Fibroblast of lung (primary cell): Measurements from ENCODE around the gene TLE2. TPM values are rescaled to one million over a fixed set of nuclear protein-coding genes. Genes with fewer than 3 reads are reported as not detected.

Experiments used
- DNase-seq, 2 donors: peaks; one replicate each; pipeline versions ENCODE4 v3.0.0 to v3.0.0-alpha.2; 2010; ENCODE audit warnings: low read depth in 2 of 2
- H2AFZ ChIP-seq: 2 replicates; pipeline ENCODE4 v1.5.1; 2012; ENCODE audit warnings: low read length, control low read depth, inconsistent platforms
- H3K27ac ChIP-seq: 2 replicates; pipeline ENCODE4 v1.5.1; 2011; ENCODE audit warnings: low read length, control low read depth; ENCODE audit not compliant: insufficient read depth
- H3K27me3 ChIP-seq: 2 replicates; pipeline ENCODE4 v1.5.1; 2011; ENCODE audit warnings: mild to moderate bottlenecking, low read length; ENCODE audit not compliant: control insufficient read depth, insufficient read depth
- H3K36me3 ChIP-seq: 2 replicates; pipeline ENCODE4 v1.5.1; 2011; ENCODE audit warnings: low read length; ENCODE audit not compliant: control insufficient read depth, insufficient read depth
- H3K4me1 ChIP-seq: 2 replicates; pipeline ENCODE4 v1.5.1; 2011; ENCODE audit warnings: low read length; ENCODE audit not compliant: control insufficient read depth, insufficient read depth; ENCODE audit errors: extremely low read depth
- H3K4me2 ChIP-seq: 2 replicates; pipeline ENCODE4 v1.5.1; 2011; ENCODE audit warnings: low read length, control low read depth; ENCODE audit not compliant: insufficient read depth; ENCODE audit errors: extremely low read depth
- H3K4me3 ChIP-seq, 4 experiments: fragments of 200-600 bp in 1 of 4; sonication (generic) in 1 of 4; replicated peaks in 1 of 4; 2 replicates each; pipeline ENCODE4 v1.5.1; 2011 to 2016; ENCODE audit warnings: low read length in 4 of 4, low read depth in 3 of 4, mild to moderate bottlenecking in 3 of 4, control low read depth in 2 of 4, inconsistent platforms in 1 of 4, mixed read lengths in 1 of 4; ENCODE audit not compliant: insufficient read depth in 1 of 4; ENCODE audit errors: control extremely low read depth in 1 of 4
- H3K79me2 ChIP-seq: 2 replicates; pipeline ENCODE4 v1.5.1; 2012; ENCODE audit warnings: mild to moderate bottlenecking, low read length, inconsistent platforms; ENCODE audit not compliant: control insufficient read depth, insufficient read depth
- H3K9ac ChIP-seq: 2 replicates; pipeline ENCODE4 v1.5.1; 2011; ENCODE audit warnings: mild to moderate bottlenecking, low read length, control low read depth; ENCODE audit not compliant: insufficient read depth
- H3K9me3 ChIP-seq: 2 replicates; pipeline ENCODE4 v1.5.1; 2012; ENCODE audit warnings: low read depth, low read length; ENCODE audit not compliant: control insufficient read depth, insufficient read depth
- H4K20me1 ChIP-seq: 2 replicates; pipeline ENCODE4 v1.5.1; 2011; ENCODE audit warnings: low read length; ENCODE audit not compliant: control insufficient read depth, insufficient read depth; ENCODE audit errors: extremely low read depth
- EZH2 ChIP-seq: IDR thresholded peaks from 2 replicates; pipeline ENCODE4 v1.5.1; 2012; ENCODE audit warnings: low read length, control low read depth, mild to moderate bottlenecking; ENCODE audit errors: missing control alignments
- polyA plus RNA-seq, 2 donors: library from polyadenylated mRNA; depleted of rRNA in 1 of 2; stranded (reverse) in 1 of 2; unstranded in 1 of 2; fragments of >200 nt; gene quantifications; 2 replicates each; pipeline ENCODE4 v1.2.1, GENCODE V29; 2011 to 2012; ENCODE audit warnings: missing spikeins in 1 of 2
- total RNA-seq: library from RNA; depleted of rRNA; stranded (reverse); fragments of >200 nt; gene quantifications from 2 replicates; pipeline ENCODE4 v1.2.1, GENCODE V29; 2014
- TF ChIP-seq, protein P1 (sequence below), 2 donors: IDR thresholded peaks in 1 of 2; conservative IDR thresholded peaks in 1 of 2; 1 replicate in 1 of 2; 2 replicates in 1 of 2; pipeline ENCODE4 v1.5.1; 2011 to 2012; ENCODE audit warnings: low read length in 2 of 2, control low read depth in 1 of 2, inconsistent platforms in 1 of 2, low read depth in 1 of 2, mild to moderate bottlenecking in 1 of 2

Gene TLE2
- total and polyA plus RNA-seq, 2 donors (not counting 1 experiment from before 2014, with no cell fraction given) = 1.8 to 3.8 TPM

DNA sequence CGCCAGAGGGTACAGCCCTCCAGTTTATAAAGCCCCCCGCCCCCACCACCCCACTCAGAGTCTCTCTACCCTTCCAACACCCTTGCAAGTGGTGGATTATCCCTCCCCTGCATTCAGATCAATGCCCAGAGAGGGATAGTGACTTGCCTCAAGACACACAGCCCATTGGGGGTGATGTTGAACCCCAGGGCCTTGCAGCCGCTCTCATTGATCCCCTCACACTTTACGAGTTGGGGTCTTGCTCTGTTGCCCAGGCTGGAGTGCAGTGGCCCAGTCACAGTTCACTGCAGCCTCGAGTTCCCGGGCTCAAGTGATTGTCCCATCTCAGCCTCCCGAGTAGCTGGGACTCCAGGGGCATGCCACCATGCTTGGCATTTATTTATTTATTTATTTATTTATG is 11.2 kb downstream of the TLE2 start:
- Histone ChIP-seq H3K27me3 (no peaks in the 10 kb centered on the region), H4K20me1 (no peaks in the 10 kb centered on the region), H3K27ac (no peak overlapping the region), H3K4me2 (no peak overlapping the region), H3K79me2 (no peaks in the 10 kb centered on the region), H3K36me3 (no peaks in the 10 kb centered on the region), H3K4me3 (no peak overlapping the region), H3K4me1 (no peaks in the 10 kb centered on the region), H2AFZ (no peak overlapping the region), H3K9me3 (no peaks in the 10 kb centered on the region), H3K9ac (no peak overlapping the region)
- DNase-seq = no peak
- TF ChIP-seq, protein P1, sequence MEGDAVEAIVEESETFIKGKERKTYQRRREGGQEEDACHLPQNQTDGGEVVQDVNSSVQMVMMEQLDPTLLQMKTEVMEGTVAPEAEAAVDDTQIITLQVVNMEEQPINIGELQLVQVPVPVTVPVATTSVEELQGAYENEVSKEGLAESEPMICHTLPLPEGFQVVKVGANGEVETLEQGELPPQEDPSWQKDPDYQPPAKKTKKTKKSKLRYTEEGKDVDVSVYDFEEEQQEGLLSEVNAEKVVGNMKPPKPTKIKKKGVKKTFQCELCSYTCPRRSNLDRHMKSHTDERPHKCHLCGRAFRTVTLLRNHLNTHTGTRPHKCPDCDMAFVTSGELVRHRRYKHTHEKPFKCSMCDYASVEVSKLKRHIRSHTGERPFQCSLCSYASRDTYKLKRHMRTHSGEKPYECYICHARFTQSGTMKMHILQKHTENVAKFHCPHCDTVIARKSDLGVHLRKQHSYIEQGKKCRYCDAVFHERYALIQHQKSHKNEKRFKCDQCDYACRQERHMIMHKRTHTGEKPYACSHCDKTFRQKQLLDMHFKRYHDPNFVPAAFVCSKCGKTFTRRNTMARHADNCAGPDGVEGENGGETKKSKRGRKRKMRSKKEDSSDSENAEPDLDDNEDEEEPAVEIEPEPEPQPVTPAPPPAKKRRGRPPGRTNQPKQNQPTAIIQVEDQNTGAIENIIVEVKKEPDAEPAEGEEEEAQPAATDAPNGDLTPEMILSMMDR (conservative IDR thresholded peaks at IDR 0.05 in 1 of 2, IDR thresholded peaks at IDR 0.05 in 1 of 2; ENCODE audit: low read depth in 1 of 2, low read length in 2 of 2) = no peak
- no peak for TF ChIP-seq EZH2

DNA sequence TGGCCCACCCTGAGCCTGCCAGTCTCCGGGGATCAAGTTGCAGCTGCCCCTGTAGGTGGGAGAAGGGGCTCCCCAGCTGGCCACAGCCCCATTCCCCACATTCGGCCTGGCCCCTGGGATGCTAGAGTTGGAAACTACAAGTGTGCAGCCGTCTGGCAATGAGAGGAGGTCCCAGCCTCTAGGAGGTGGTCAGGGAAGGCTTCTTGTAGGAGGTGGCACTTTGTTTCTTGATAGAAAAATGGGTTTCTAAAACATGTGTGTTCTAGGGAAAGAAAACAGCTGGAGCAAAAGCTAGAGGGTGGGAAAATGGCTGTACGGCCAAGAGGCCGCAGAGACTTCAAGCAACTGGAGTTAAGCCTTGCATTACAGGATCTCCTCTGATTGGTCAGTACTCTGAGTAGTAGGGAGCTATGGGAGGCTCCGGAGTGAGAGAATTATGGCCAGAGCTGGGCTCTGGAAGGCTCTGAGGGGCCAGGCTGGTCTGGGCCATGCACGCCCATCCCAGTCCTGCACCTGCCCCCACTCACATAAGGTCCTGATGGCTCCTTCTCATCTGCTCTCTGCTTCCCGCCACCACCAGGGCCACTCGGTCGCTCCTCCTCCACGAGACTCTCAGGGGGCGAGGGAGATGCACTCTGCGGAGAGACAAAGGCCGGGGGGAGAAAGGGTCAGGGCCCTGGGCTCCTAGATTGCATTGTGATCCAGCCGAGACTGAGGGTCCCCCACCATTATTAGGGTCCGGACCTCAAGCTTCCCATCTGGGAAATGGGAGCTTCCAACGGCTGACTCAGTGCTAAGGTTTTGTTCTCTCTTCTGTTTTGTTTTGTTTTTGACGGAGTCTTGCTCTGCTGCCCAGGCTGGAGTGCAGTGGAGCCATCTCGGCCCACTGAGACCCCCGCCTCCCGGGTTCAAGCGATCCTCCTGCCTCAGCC is 13.7 kb downstream of the TLE2 start:
- TF ChIP-seq, protein P1 (conservative IDR thresholded peaks at IDR 0.05 in 1 of 2, IDR thresholded peaks at IDR 0.05 in 1 of 2; ENCODE audit: low read depth in 1 of 2, low read length in 2 of 2) = no peak
- TF ChIP-seq EZH2 = no peak
- no peak overlapping the region for H3K27ac ChIP-seq
- no peak overlapping the region for H3K9ac ChIP-seq
- DNase-seq = no peak
- no peak overlapping the region for H3K4me2 ChIP-seq
- H3K27me3 ChIP-seq = no peaks in the 10 kb centered on the region
- H3K4me3 ChIP-seq = no peak overlapping the region
- no peaks in the 10 kb centered on the region for H3K9me3 ChIP-seq
- no peaks in the 10 kb centered on the region for H3K36me3 ChIP-seq
- H3K4me1 ChIP-seq = no peaks in the 10 kb centered on the region
- H3K79me2 ChIP-seq = no peaks in the 10 kb centered on the region
- no peak overlapping the region for H2AFZ ChIP-seq
- no peaks in the 10 kb centered on the region for H4K20me1 ChIP-seq

DNA sequence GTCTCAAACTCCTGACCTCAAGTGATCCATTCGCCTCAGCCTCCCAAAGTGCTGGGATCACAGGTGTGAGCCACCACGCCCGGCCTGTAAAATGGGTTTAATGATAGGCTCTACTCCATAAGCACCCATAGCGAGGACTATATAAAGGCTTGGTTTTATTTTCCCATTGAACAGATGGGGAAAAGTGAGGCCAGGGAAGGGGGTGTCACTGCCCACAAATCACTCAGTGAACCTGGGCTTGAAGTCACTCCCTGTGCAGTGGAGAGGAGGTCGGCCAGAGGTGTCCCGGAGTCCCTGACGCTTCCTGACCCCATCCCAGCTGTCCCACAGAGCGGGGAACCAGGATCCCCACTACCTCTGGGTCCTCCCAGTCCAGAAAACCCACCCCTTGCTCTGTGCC is 14.9 kb downstream of the TLE2 start:
- DNase-seq = no peak
- Histone ChIP-seq H3K27me3 (no peaks in the 10 kb centered on the region), H3K27ac (no peak overlapping the region), H3K79me2 (no peaks in the 10 kb centered on the region), H3K4me1 (no peaks in the 10 kb centered on the region), H3K4me2 (no peak overlapping the region), H2AFZ (no peak overlapping the region), H3K9me3 (no peaks in the 10 kb centered on the region), H4K20me1 (no peaks in the 10 kb centered on the region), H3K36me3 (no peaks in the 10 kb centered on the region), H3K9ac (no peak overlapping the region), H3K4me3 (no peak overlapping the region)
- no peak for TF ChIP-seq EZH2
- TF ChIP-seq, protein P1 (conservative IDR thresholded peaks at IDR 0.05 in 1 of 2, IDR thresholded peaks at IDR 0.05 in 1 of 2; ENCODE audit: low read depth in 1 of 2, low read length in 2 of 2) = no peak
